Sciatic nerve (tissue), 2 donors: ENCODE data around the gene FANCL. TPM values are rescaled to one million over a fixed set of nuclear protein-coding genes. Genes with fewer than 3 reads are reported as not detected.
A peak's percentile ranks its signal among the peaks of the same experiment; 100 is the strongest.
"Not testable (repeated sequence)": the region's sequence is repeated elsewhere in the genome, so short reads cannot be mapped to it uniquely, and the experiment has no call there.

Experiments used
- ATAC-seq: fragments of 200-7000 bp; cut with Tn5 transposase; one replicate; pipeline ENCODE4 v1.9.1; 2020; ENCODE audit warnings: mild to moderate bottlenecking, moderate library complexity
- DNase-seq: peaks from one replicate; pipeline ENCODE4 v3.0.0-alpha.2; 2020; ENCODE audit warnings: low spot score
- intact Hi-C: fragments of 100-400 bp; cut with DNase I; formaldehyde crosslinking; loops from one replicate; pipeline ENCODE4 v1.14.2; 2022
- total RNA-seq: library from RNA; stranded (reverse); fragmentation: NEBNext Ultra II Directional; extraction: Animal tissue kit (Norgen Biotek cat#: 25700); gene quantifications from one replicate; pipeline ENCODE4 v1.2.1, GENCODE V29; 2021
- donor health status: DM: no; HTN: no; CAD: no.
- donor health status: DM: no; HTN: no; CAD: no.

The FANCL gene
- 42.8 TPM for total RNA-seq

DNA sequence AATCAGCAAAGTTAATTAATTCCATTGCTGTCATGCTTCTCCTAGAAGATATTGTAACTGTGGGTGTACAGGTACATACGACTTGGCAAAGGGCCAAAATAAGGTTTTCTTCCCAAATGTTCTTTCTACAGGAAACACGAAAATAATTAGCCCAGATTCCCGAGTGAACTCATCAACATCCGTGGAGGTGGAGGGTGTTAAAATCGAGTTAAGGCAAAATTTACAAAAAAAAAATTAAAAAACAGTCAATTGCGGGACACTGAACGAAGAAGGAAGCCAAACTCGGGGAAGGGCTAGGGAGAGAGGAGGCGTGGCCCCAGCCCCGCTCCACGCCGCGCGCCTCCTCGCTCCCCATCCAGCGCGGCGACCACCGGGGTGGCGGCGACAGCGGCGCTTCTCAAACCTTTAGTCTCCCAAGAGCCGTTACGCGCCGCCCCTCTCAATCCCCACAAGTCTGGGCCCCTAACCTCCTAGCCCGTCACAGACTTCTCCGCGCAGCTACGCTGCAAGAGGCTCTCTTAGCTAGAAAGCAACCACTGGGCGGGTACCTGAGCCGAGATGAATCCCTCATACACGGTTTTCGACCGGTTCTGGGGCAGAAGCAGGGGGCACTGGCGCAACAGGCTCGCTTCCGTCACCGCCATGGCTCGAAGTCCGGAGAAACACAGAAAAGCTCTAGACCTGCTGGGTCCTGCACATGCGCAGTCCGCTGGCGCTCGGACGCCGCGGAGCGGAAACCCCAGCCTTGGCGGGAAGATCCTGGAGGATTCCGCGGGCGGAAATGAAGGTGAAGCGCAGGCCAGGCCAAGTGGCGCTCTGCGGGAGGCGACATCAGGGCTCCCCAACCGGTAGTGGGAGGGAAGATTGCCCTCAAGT, at the start of gene FANCL:
TSS of gene FANCL (minus strand) at position 656 of the 876 bp plus-strand sequence. CDS start at position 644, 12 bp downstream.
- DNase-seq = peak; percentile 95
- ATAC-seq = peak; percentile 98
- intact Hi-C loops = no loop called here

- DNase-seq (no peak), ATAC-seq (no peak)
- intact Hi-C loops = no loop called here
Observed at GRCh38 chr2:58289029-58289428, 47.9 kb upstream of the FANCL start.

- intact Hi-C loops = no loop called here
- ATAC-seq = no peak
Observed at GRCh38 chr2:58283931-58284330, 42.8 kb upstream of the FANCL start.

DNA sequence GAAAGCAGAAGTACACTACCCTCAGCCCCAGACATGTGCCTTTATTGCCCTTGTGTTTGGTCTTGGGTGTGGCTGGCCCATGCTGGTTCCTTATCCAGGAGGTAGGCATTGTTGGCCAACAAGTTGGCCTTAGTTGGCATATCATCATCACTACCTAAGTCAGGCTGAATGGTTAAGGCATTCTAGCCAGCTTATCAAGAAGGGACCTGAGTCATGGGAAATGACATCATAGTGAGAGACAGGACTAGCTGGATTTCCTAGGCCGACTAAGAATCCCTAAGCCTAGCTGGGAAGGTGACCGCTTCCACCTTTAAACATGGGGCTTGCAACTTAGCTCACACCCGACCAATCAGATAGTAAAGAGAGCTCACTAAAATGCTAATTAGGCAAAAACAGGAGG, 34.0 kb upstream of the FANCL start:
- ATAC-seq, intact Hi-C loops, DNase-seq: not testable (repeated sequence)

More at GRCh38 chr2:58283931-58284330, 42.8 kb upstream of the FANCL start:
- no peak for DNase-seq

- intact Hi-C loops = no loop called here
- no peak for DNase-seq
- no peak for ATAC-seq
Observed at GRCh38 chr2:58271826-58272225, 30.7 kb upstream of the FANCL start.

- ATAC-seq (no peak), DNase-seq (no peak)
- intact Hi-C loops = no loop called here
Observed at GRCh38 chr2:58268685-58269084, 27.6 kb upstream of the FANCL start.

GRCh38 chr2:58266211-58266610, 25.1 kb upstream of the FANCL start:
- no peak for ATAC-seq
- intact Hi-C loops = no loop called here
- DNase-seq = no peak

- DNase-seq (no peak), ATAC-seq (no peak)
- intact Hi-C loops = no loop called here
Observed at GRCh38 chr2:58261209-58261608, 20.1 kb upstream of the FANCL start.

GRCh38 chr2:58258456-58258855, 17.3 kb upstream of the FANCL start:
- DNase-seq, intact Hi-C loops, ATAC-seq: not testable (repeated sequence)

DNA sequence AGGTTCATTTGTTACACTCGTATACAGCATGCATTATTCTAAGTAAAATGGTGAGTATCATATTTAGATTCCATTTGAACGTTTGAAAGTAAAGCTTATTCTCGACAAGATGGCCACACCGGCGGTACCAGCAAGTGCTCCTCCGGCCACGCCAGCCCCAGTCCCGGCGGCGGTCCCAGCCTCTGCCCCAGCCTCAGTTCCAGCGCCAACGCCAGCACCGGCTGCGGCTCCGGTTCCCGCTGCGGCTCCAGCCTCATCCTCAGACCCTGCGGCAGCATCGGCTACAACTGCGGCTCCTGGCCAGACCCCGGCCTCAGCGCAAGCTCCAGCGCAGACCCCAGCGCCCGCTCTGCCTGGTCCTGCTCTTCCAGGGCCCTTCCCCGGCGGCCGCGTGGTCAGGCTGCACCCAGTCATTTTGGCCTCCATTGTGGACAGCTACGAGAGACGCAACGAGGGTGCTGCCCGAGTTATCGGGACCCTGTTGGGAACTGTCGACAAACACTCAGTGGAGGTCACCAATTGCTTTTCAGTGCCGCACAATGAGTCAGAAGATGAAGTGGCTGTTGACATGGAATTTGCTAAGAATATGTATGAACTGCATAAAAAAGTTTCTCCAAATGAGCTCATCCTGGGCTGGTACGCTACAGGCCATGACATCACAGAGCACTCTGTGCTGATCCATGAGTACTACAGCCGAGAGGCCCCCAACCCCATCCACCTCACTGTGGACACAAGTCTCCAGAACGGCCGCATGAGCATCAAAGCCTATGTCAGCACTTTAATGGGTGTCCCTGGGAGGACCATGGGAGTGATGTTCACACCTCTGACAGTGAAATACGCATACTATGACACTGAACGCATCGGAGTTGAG, 10.4 kb upstream of the FANCL start:
- DNase-seq, intact Hi-C loops: not testable (repeated sequence)
- peak; percentile 22 for ATAC-seq

DNA sequence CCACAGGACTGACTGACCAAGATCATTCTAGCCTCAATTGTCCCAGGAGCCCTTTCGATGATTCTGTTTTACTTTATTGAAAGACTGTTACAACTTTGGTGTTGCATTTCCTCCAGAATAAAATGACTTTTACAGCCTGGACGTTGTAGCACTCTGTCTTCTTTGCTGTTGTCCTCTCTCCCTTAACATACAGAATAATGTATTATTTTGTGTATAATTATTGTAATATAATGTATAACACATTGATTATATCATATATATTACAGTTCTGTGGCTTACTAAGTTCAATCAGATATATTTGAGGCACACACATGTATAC, 380 bp upstream of the FANCL start:
- DNase-seq = no peak
- no peak for ATAC-seq
- intact Hi-C loops = no loop called here

DNA sequence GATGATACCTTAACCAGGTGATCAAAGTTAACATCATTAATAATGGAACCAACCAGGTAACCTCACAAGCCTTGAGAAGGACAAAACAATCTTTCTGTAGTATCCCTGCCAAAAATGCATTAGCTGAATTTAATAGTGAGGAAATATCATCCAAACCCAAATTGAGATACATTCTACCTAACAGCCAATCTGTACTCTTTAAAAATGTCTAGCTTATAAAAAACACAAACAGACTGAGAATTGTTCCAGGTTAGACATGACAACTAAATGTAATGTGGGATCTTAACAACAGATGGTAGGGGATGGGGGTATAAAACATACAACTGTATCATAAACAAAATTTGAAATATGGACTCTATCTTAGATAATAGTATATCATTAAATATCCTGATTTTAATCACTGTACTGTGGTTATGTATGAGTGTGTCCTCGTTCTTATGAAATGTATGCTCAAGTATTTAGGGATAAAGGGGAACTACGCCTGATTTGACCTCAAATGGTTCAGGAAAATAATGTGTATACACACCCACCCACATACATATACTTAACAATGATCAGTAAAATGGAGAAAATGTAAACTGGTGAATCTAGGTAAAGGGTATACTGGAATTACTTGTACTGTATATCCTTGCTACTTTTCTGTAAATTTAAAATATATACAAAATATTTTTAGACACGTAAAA, 1.7 kb downstream of the FANCL start:
- ATAC-seq (no peak), DNase-seq (no peak)
- intact Hi-C loops = no loop called here

- ATAC-seq = no peak
- intact Hi-C loops = no loop called here
- DNase-seq = no peak
Observed at GRCh38 chr2:58237741-58238140, 3.4 kb downstream of the FANCL start.

- no peak for DNase-seq
- ATAC-seq = no peak
- intact Hi-C loops = no loop called here
Observed at GRCh38 chr2:58235984-58236383, 5.1 kb downstream of the FANCL start.

GRCh38 chr2:58235170-58235569, 6.0 kb downstream of the FANCL start:
- intact Hi-C loops = no loop called here
- ATAC-seq (no peak), DNase-seq (no peak)

DNA sequence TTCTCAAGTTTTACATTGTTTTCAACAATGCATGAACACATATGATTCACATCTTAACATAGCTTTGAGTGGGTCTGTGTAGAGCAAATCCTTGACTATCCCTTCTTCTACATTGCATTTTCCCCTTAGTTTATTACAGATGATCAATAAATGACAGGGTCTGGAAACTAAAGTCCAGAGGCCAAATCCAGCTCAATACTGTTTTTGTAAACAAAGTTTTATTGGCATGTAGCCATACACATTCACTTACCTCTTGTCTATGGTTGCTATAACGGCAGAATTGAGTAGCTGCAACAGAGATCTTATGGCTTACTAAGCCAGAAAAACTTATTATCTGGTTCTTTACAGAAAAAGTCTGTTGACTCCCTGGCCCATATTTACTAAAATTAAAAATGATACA, 12.8 kb downstream of the FANCL start:
- intact Hi-C loops = no loop called here
- DNase-seq (no peak), ATAC-seq (no peak)

DNA sequence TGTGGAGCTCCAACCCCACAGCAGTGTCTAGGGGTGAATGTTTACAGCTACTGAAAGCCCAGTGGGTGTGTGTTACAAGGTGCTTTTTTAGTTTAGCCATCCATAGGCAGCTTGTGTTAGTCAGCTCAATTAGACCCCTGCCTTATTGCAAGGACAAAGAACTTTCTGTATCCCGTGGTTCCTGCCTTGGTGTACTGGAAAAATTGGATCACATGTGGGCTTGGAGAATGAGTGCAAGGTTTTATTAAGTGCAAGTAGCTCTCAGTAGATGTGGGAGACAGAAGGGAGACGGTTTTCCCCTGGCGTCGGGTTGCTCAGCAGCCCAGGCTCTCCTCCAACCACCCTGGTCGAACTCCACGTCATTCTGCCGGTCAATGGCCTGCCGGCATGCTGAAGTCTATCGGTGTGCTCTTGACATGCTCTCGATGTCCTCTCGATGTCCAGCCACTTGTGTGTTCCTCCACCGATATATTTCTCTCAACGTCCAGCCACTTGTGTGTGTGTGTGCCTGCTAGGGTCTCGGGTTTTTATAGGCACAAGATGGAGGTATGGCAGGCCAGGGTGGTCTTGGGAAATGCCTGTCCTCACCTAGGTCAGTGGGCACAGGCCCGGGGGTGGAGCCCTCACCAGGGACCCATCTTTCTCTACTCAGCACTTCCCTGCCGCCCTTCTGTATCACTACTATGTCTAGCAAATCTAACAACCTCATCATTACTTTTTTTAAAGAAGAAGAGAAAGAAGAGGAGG, 13.8 kb downstream of the FANCL start:
- no peak for ATAC-seq
- no peak for DNase-seq
- intact Hi-C loops = no loop called here

DNA sequence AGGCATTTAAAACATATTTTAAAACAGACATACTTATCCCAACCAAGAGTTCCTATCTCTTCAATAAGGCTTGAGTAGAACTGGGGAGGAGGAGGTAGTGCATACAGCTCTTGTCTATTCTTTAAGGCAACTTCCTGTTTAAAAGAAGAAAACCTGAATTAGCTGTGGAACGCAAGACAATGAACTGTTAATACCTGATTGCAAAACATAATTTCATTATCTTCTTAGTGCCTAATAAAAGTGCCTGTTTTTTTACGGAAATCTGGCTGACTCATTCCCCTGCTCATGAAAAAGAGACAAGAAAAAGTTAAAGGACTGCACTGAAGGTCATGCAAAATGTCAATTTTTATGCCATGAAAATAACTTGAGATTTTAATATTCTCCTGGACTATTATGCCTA, 19.2 kb downstream of the FANCL start:
- ATAC-seq (no peak), DNase-seq (no peak)
- intact Hi-C loops = no loop called here

- ATAC-seq (no peak), DNase-seq (no peak)
- intact Hi-C loops = no loop called here
Observed at GRCh38 chr2:58215429-58215828, 25.7 kb downstream of the FANCL start.
